A549 (cell line): ENCODE data around the gene CTSC. TPM values are rescaled to one million over a fixed set of nuclear protein-coding genes. Genes with fewer than 3 reads are reported as not detected.
A peak's percentile ranks its signal among the peaks of the same experiment; 100 is the strongest.

ENCODE experiments used
- ATAC-seq, 2 experiments: fragments of 200-7000 bp in 1 of 2; fragments of >200 bp in 1 of 2; cut with Nextera tagmentation in 1 of 2; cut with Tn5 transposase in 1 of 2; 3 replicates each; pipeline versions ENCODE4 v1.8.0 to v1.9.1; 2018 to 2020; ENCODE audit warnings: mild to moderate bottlenecking in 1 of 2, moderate library complexity in 1 of 2
- CTCF ChIA-PET: fragments of 300-600 bp; sonication (Branson Sonifier 250); formaldehyde crosslinking; extraction: SDS; loops from one replicate; lab custom pipeline; 2021; ENCODE audit warnings: antibody characterized with exemption, inconsistent platforms; lab: Yijun Ruan, JAX
- POLR2A ChIA-PET: fragments of 350-600 bp; formaldehyde crosslinking; extraction: SDS; loops from one replicate; lab custom pipeline; 2021; ENCODE audit warnings: antibody characterized with exemption, inconsistent platforms; lab: Yijun Ruan, JAX
- DNase-seq, 2 experiments: peaks; one replicate each; pipeline versions ENCODE4 v3.0.0 to v3.0.0-alpha.2; 2011 to 2016; ENCODE audit warnings: low read depth in 1 of 2, low spot score in 1 of 2
- FAIRE-seq: peaks from 2 replicates; lab custom pipeline; 2011; peaks lifted over from hg19 to GRCh38; lab: Jason Lieb, UNC
- H3K27ac ChIP-seq, 2 experiments: fragments of >200 bp; sonication (Bioruptor Twin); formaldehyde crosslinking; 3 replicates each; pipeline ENCODE4 v1.5.1; 2016 to 2017
- H3K4me1 ChIP-seq: fragments of >200 bp; sonication (Bioruptor Twin); formaldehyde crosslinking; 3 replicates; pipeline ENCODE4 v1.6.1; 2016
- H3K4me2 ChIP-seq: fragments of >200 bp; sonication (Bioruptor Twin); formaldehyde crosslinking; 3 replicates; pipeline ENCODE4 v1.6.1; 2016
- H3K4me3 ChIP-seq: fragments of >200 bp; sonication (Bioruptor Twin); formaldehyde crosslinking; 3 replicates; pipeline ENCODE4 v1.5.1; 2016
- H3K9me3 ChIP-seq: fragments of >200 bp; sonication (Bioruptor Twin); formaldehyde crosslinking; 3 replicates; pipeline ENCODE4 v1.6.1; 2016
- BCL3 ChIP-seq: fragments of >200 bp; sonication (Bioruptor Twin); formaldehyde crosslinking; IDR thresholded peaks from 3 replicates; pipeline ENCODE4 v1.6.1; 2016
- BHLHE40 ChIP-seq: IDR thresholded peaks from 2 replicates; pipeline ENCODE4 v1.6.1; 2012; ENCODE audit warnings: low read depth, low read length, inconsistent platforms
- CEBPB ChIP-seq, 2 experiments: fragments of >200 bp in 1 of 2; sonication (Bioruptor Twin) in 1 of 2; formaldehyde crosslinking in 1 of 2; IDR thresholded peaks; 2 replicates each; pipeline ENCODE4 v1.6.1; 2012 to 2016
- CHD2 ChIP-seq: fragments of 150-350 bp; IDR thresholded peaks from 2 replicates; pipeline ENCODE4 v1.6.1; 2014; ENCODE audit warnings: low read length; ENCODE audit not compliant: partially characterized antibody
- CHD4 ChIP-seq: fragments of 200-600 bp; sonication (generic); IDR thresholded peaks from 2 replicates; pipeline ENCODE4 v1.6.1; 2016; ENCODE audit warnings: antibody characterized with exemption, mild to moderate bottlenecking, borderline replicate concordance
- HDAC2 ChIP-seq: fragments of 200-600 bp; sonication (generic); IDR thresholded peaks from 2 replicates; pipeline ENCODE4 v1.6.1; 2016
- HES2 ChIP-seq: fragments of >200 bp; sonication (Bioruptor Twin); formaldehyde crosslinking; IDR thresholded peaks from 2 replicates; pipeline ENCODE4 v1.6.1; 2016
- HEYL ChIP-seq: fragments of 250-450 bp; sonication (Bioruptor Pico); IDR thresholded peaks from 2 replicates; pipeline ENCODE4 v1.8.0; 2021; ENCODE audit warnings: mild to moderate bottlenecking, moderate library complexity
- HOXA7 ChIP-seq: fragments of 250-450 bp; sonication (Bioruptor Pico); IDR thresholded peaks from 2 replicates; pipeline ENCODE4 v1.5.0; 2020; ENCODE audit warnings: mild to moderate bottlenecking, moderate library complexity
- JUN ChIP-seq, 2 experiments: fragments of >200 bp; sonication (Bioruptor Twin); formaldehyde crosslinking; IDR thresholded peaks; 2 replicates in 1 of 2; 3 replicates in 1 of 2; pipeline ENCODE4 v1.6.1; 2016 to 2017
- KDM1A ChIP-seq: fragments of 200-600 bp; sonication (generic); IDR thresholded peaks from 2 replicates; pipeline ENCODE4 v1.6.1; 2016; ENCODE audit warnings: low read depth, mild to moderate bottlenecking
- KDM5A ChIP-seq: fragments of 200-600 bp; sonication (generic); IDR thresholded peaks from 2 replicates; pipeline ENCODE4 v1.6.1; 2016; ENCODE audit warnings: antibody characterized with exemption, mild to moderate bottlenecking
- NPAS2 ChIP-seq: fragments of 250-450 bp; sonication (Bioruptor Pico); IDR thresholded peaks from 2 replicates; pipeline ENCODE4 v1.8.0; 2022; ENCODE audit warnings: mild to moderate bottlenecking, moderate library complexity, borderline replicate concordance
- NR3C1 ChIP-seq: fragments of >200 bp; sonication (Bioruptor Twin); formaldehyde crosslinking; IDR thresholded peaks from 3 replicates; pipeline ENCODE4 v1.6.1; 2017
- PBX3 ChIP-seq: IDR thresholded peaks from 2 replicates; pipeline ENCODE4 v1.6.1; 2012
- PHF8 ChIP-seq: fragments of 200-600 bp; sonication (generic); IDR thresholded peaks from 2 replicates; pipeline ENCODE4 v1.6.1; 2016; ENCODE audit warnings: low read depth, mild to moderate bottlenecking, antibody characterized with exemption, moderate library complexity, borderline replicate concordance
- POLR2A ChIP-seq: IDR thresholded peaks from 2 replicates; pipeline ENCODE4 v1.6.1; 2012; ENCODE audit warnings: mild to moderate bottlenecking, low read length
- RARB ChIP-seq: fragments of 250-450 bp; sonication (Bioruptor Pico); IDR thresholded peaks from 2 replicates; pipeline ENCODE4 v1.8.0; 2021; ENCODE audit warnings: mild to moderate bottlenecking, moderate library complexity
- RCOR1 ChIP-seq: fragments of 150-350 bp; IDR thresholded peaks from 2 replicates; pipeline ENCODE4 v1.6.1; 2014; ENCODE audit warnings: antibody characterized with exemption, low read length, low read depth
- RNF2 ChIP-seq: fragments of 200-600 bp; sonication (generic); IDR thresholded peaks from 2 replicates; pipeline ENCODE4 v1.6.1; 2016; ENCODE audit warnings: low read depth, mild to moderate bottlenecking, antibody characterized with exemption, moderate library complexity, borderline replicate concordance
- TP53 ChIP-seq: fragments of 250-450 bp; sonication (Bioruptor Pico); IDR thresholded peaks from 2 replicates; pipeline ENCODE4 v1.5.0; 2021; ENCODE audit warnings: mild to moderate bottlenecking, moderate library complexity
- ZC3H11A ChIP-seq: fragments of 450-650 bp; IDR thresholded peaks from 2 replicates; pipeline ENCODE4 v1.6.1; 2014; ENCODE audit warnings: antibody characterized with exemption, mild to moderate bottlenecking
- ZFP36 ChIP-seq: fragments of 450-650 bp; IDR thresholded peaks from 2 replicates; pipeline ENCODE4 v1.6.1; 2014; ENCODE audit warnings: borderline replicate concordance; ENCODE audit not compliant: partially characterized antibody
- polyA plus RNA-seq, 4 experiments: library from polyadenylated mRNA; depleted of rRNA in 3 of 4; stranded (reverse); fragments of >200 nt; fragmentation: RNase III in 1 of 4; extraction: RNeasy Plus Mini Kit Qiagen cat#74134 plus additional on column Dnase treatment in 1 of 4; gene quantifications; 2 replicates in 3 of 4; 3 replicates in 1 of 4; pipeline ENCODE4 v1.2.3, GENCODE V29; 2011 to 2017
- TF ChIP-seq, protein P1 (sequence below): IDR thresholded peaks from 2 replicates; pipeline ENCODE4 v1.6.1; 2012
- TF ChIP-seq, protein P2 (sequence below): fragments of 150-350 bp; IDR thresholded peaks from 2 replicates; pipeline ENCODE4 v1.6.1; 2014; ENCODE audit warnings: low read depth, mild to moderate bottlenecking, low read length
- TF ChIP-seq, protein P3 (sequence below): fragments of 250-450 bp; sonication (Bioruptor Pico); IDR thresholded peaks from 2 replicates; pipeline ENCODE4 v1.5.0; 2021; ENCODE audit warnings: mild to moderate bottlenecking, moderate library complexity, borderline replicate concordance

Gene CTSC
- polyA plus RNA-seq, 2 of the 4 experiments (the other 2 are of a cell fraction) = 50.0 to 118 TPM

DNA sequence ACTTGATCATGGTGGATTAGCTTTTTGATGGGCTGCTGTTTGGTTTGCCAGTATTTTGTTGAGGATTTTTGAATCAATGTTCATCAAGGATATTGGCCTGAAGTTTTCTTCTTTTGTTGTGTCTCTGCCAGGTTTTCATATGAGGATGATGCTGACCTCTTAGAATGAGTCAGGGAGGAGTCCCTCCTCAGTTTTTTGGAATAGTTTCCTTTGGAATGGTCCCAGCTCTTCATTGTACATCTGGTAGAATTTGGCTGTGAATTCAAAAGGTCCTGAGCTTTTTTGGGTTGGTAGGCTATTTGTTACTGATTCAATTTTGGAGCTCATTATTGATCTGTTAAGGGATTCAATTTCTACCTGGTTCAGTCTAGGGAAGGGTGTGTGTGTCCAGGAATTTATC is 78.1 kb downstream of the CTSC start:
- POLR2A ChIA-PET = no interaction called here
- peak; percentile 51 for FAIRE-seq

DNA sequence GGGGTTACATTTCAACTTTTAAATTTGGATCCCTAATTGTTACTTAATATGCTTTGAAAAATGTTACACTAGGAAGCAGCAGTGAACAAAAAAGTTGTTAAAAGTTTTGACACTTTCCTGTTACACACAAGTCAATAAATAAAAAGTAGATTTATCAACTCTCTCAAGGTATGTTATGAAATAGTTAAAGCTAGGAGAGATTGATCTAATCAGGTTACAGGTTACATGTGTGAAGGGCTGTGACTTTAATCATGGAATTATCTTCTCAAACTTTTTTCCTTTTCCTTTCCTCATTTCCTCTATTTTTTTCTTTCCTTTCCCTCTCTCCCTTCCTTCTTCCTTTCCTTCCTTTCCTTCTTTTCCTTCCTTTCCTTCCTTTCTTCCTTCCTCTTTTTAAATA is 85.3 kb downstream of the CTSC start:
- Histone ChIP-seq H3K27ac (no peak overlapping the region), H3K4me2 (no peak overlapping the region), H3K9me3 (0 out of 3 replicates have a peak, but pooled peaks cover 4% of the 10 kb centered on the region), H3K4me3 (no peak overlapping the region), H3K4me1 (no peaks in the 10 kb centered on the region)
- DNase-seq (no peak), ATAC-seq (no peak), FAIRE-seq (no peak)
- CTCF ChIA-PET = no interaction called here
- POLR2A ChIA-PET = no interaction called here
- TF ChIP-seq POLR2A (no peak), CHD4 (no peak), RARB (no peak), NPAS2 (CRISPR knock-in tag) (no peak), HEYL (CRISPR knock-in tag) (no peak), KDM1A (no peak), KDM5A (no peak), HDAC2 (no peak), RNF2 (no peak), CHD2 (no peak), BCL3 (no peak), BHLHE40 (no peak)
- TF ChIP-seq, protein P1, sequence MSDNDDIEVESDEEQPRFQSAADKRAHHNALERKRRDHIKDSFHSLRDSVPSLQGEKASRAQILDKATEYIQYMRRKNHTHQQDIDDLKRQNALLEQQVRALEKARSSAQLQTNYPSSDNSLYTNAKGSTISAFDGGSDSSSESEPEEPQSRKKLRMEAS = no peak
- TF ChIP-seq, protein P2, sequence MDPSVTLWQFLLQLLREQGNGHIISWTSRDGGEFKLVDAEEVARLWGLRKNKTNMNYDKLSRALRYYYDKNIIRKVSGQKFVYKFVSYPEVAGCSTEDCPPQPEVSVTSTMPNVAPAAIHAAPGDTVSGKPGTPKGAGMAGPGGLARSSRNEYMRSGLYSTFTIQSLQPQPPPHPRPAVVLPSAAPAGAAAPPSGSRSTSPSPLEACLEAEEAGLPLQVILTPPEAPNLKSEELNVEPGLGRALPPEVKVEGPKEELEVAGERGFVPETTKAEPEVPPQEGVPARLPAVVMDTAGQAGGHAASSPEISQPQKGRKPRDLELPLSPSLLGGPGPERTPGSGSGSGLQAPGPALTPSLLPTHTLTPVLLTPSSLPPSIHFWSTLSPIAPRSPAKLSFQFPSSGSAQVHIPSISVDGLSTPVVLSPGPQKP = no peak
- TF ChIP-seq, protein P3, sequence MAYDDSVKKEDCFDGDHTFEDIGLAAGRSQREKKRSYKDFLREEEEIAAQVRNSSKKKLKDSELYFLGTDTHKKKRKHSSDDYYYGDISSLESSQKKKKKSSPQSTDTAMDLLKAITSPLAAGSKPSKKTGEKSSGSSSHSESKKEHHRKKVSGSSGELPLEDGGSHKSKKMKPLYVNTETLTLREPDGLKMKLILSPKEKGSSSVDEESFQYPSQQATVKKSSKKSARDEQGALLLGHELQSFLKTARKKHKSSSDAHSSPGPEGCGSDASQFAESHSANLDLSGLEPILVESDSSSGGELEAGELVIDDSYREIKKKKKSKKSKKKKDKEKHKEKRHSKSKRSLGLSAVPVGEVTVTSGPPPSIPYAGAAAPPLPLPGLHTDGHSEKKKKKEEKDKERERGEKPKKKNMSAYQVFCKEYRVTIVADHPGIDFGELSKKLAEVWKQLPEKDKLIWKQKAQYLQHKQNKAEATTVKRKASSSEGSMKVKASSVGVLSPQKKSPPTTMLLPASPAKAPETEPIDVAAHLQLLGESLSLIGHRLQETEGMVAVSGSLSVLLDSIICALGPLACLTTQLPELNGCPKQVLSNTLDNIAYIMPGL (CRISPR knock-in tag) = no peak

More for the DNA sequence above, 78.1 kb downstream of the CTSC start:
- no peak for TF ChIP-seq PHF8
- TF ChIP-seq HOXA7 = no peak
- TF ChIP-seq NR3C1 = no peak
- TF ChIP-seq CEBPB (IDR thresholded peaks at IDR 0.05) = no peak
- TF ChIP-seq RARB = no peak
- TF ChIP-seq NPAS2 (CRISPR knock-in tag) = no peak
- no peak for TF ChIP-seq HEYL (CRISPR knock-in tag)
- TF ChIP-seq TP53 (CRISPR knock-in tag) = no peak
- TF ChIP-seq HES2 = no peak
- TF ChIP-seq JUN (IDR thresholded peaks at IDR 0.05) = no peak
- no peak for TF ChIP-seq CHD4
- TF ChIP-seq ZFP36 = no peak
- TF ChIP-seq RCOR1 = no peak
- TF ChIP-seq ZC3H11A = no peak
- TF ChIP-seq, protein P2 = no peak
- no peak for TF ChIP-seq PBX3
- no peak for TF ChIP-seq BCL3
- ATAC-seq (no peak), DNase-seq (no peak)
- H3K4me1 ChIP-seq = no peaks in the 10 kb centered on the region
- CTCF ChIA-PET = interaction anchor here (0.9 kb wide), 1 partner anchor 243 kb away, joined by 3 read pairs; no protein-coding TSS in a partner anchor
- H3K27ac ChIP-seq = no peak overlapping the region
- no peak overlapping the region for H3K4me2 ChIP-seq
- H3K4me3 ChIP-seq = no peak overlapping the region
- peaks cover 12% of the 10 kb centered on the region; the same call in 2 of the 3 replicates for H3K9me3 ChIP-seq
